RWPE2 (cell line): ENCODE measurements around the gene GSS.

Source experiments
- ATAC-seq: fragments of 200-7000 bp; cut with Tn5 transposase; 3 replicates; pipeline ENCODE4 v1.9.1; 2021; ENCODE audit warnings: low read depth
- DNase-seq: peaks from one replicate; pipeline ENCODE4 v3.0.0-alpha.2; 2020; ENCODE audit warnings: low spot score
- H3K27ac ChIP-seq: fragments of 450-650 bp; 2 replicates; pipeline ENCODE4 v1.5.1; 2017; ENCODE audit warnings: mild to moderate bottlenecking; ENCODE audit not compliant: poor library complexity, severe bottlenecking
- H3K27me3 ChIP-seq: fragments of 250-450 bp; sonication (Bioruptor Pico); 2 replicates; pipeline ENCODE4 v1.5.1; 2021; ENCODE audit warnings: mild to moderate bottlenecking, moderate library complexity; ENCODE audit not compliant: insufficient read depth, poor library complexity, severe bottlenecking
- H3K36me3 ChIP-seq: fragments of 250-450 bp; sonication (Bioruptor Pico); 2 replicates; pipeline ENCODE4 v1.5.1; 2020; ENCODE audit warnings: low read depth, mild to moderate bottlenecking, moderate library complexity
- H3K4me1 ChIP-seq: fragments of 250-450 bp; sonication (Bioruptor Pico); 2 replicates; pipeline ENCODE4 v1.5.1; 2021; ENCODE audit warnings: mild to moderate bottlenecking, moderate library complexity; ENCODE audit not compliant: insufficient read depth, poor library complexity, severe bottlenecking
- H3K4me3 ChIP-seq: fragments of 250-450 bp; sonication (Bioruptor Pico); 2 replicates; pipeline ENCODE4 v1.5.1; 2021; ENCODE audit warnings: mild to moderate bottlenecking, moderate library complexity; ENCODE audit not compliant: severe bottlenecking
- H3K9me3 ChIP-seq: fragments of 250-450 bp; sonication (Bioruptor Pico); 2 replicates; pipeline ENCODE4 v1.5.1; 2021; ENCODE audit warnings: mild to moderate bottlenecking, moderate library complexity; ENCODE audit not compliant: severe bottlenecking
- TF ChIP-seq, protein P1 (sequence below): fragments of 450-650 bp; IDR thresholded peaks from one replicate; pipeline ENCODE4 v1.5.1; 2017; ENCODE audit warnings: mild to moderate bottlenecking, moderate library complexity; ENCODE audit not compliant: poor library complexity, severe bottlenecking

The GSS gene

DNA sequence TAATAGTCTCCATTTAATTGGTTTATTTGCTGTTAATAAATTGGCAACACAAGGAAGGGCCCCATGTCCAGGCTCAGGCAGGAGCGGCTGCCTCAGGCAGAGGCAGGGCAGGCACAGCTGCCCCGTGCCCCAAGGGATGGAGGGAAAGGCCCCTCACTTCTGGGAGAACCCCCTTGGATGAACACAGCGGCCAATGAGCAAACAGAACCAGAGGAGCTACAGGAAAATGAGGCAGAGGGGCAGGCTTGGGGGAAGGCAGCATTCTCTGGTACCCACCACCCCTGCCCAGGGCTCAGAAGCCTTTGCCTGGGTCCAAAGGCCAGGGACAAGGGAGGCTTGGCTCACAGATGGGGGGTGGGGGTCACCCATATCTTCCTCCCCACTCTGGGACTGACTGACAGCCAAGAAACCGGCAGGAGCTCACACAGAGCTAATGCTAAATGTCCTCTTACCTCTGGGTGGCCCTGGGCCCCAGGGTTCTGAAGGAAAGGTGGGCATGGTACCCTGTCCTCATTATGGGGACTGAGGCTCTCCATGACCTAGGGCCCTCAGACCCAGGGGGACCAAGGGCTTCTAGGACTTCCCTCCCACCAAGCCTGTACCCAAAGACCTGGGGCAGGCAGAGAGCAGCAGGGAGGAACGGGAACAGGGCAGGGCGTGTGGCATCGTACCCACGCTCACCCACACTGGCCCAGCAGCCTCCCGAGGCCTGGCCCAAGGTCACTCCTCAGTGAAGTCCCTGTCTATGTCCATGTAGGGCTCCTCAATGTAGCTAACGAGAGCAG lies 47.0 kb upstream of the GSS start:
- TF ChIP-seq, protein P1, sequence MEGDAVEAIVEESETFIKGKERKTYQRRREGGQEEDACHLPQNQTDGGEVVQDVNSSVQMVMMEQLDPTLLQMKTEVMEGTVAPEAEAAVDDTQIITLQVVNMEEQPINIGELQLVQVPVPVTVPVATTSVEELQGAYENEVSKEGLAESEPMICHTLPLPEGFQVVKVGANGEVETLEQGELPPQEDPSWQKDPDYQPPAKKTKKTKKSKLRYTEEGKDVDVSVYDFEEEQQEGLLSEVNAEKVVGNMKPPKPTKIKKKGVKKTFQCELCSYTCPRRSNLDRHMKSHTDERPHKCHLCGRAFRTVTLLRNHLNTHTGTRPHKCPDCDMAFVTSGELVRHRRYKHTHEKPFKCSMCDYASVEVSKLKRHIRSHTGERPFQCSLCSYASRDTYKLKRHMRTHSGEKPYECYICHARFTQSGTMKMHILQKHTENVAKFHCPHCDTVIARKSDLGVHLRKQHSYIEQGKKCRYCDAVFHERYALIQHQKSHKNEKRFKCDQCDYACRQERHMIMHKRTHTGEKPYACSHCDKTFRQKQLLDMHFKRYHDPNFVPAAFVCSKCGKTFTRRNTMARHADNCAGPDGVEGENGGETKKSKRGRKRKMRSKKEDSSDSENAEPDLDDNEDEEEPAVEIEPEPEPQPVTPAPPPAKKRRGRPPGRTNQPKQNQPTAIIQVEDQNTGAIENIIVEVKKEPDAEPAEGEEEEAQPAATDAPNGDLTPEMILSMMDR = peak; percentile 26

DNA sequence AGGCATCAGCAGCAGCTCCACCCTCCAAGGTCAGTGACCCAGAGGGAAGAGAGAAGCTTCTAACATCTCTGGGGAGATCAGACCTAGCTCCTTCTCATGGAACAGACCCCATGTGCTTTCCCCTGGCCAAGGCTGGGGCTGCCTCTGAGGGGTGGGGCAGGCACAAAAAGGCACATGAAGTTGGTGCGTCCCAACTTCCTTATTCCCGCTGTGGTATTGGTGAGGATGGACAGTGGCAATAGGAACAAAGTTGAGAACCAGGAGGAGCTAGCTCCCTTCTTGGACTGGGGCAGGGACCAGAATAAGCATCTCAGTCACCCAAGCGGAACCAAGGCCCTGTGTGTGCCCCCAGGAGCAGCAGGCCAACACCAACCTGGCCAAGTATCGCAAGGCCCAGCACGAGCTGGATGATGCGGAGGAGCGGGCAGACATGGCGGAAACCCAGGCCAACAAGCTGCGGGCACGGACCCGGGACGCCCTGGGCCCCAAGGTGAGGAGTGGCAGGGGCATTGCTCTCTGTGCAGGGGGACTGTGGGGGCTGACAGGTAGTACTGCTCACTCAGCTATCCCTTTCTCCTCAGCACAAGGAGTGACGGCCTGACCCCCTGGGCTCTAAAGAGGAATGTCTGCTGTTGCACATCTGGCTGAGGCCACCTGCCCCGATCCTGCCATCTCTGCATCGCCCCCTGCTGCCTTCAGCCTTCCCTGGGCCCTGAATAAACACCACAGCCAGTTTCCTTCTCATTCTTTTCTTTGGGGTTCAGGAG lies 46.2 kb upstream of the GSS start:
- Histone ChIP-seq H3K9me3 (no peaks in the 10 kb centered on the region), H3K4me1 (no peaks in the 10 kb centered on the region), H3K36me3 (peaks cover 75% of the 10 kb centered on the region), H3K27me3 (no peaks in the 10 kb centered on the region), H3K4me3 (no peak overlapping the region), H3K27ac (no peak overlapping the region)
- TF ChIP-seq, protein P1 = peak; percentile 48
- ATAC-seq (no peak), DNase-seq (peak; percentile 86)

More for the DNA sequence above, 47.0 kb upstream of the GSS start:
- H3K4me3 ChIP-seq = no peak overlapping the region
- H3K27ac ChIP-seq = no peak overlapping the region
- DNase-seq (peak; percentile 79), ATAC-seq (no peak)
- H3K4me1 ChIP-seq = no peaks in the 10 kb centered on the region
- H3K9me3 ChIP-seq = no peaks in the 10 kb centered on the region
- peaks cover 83% of the 10 kb centered on the region for H3K36me3 ChIP-seq
- no peaks in the 10 kb centered on the region for H3K27me3 ChIP-seq

DNA sequence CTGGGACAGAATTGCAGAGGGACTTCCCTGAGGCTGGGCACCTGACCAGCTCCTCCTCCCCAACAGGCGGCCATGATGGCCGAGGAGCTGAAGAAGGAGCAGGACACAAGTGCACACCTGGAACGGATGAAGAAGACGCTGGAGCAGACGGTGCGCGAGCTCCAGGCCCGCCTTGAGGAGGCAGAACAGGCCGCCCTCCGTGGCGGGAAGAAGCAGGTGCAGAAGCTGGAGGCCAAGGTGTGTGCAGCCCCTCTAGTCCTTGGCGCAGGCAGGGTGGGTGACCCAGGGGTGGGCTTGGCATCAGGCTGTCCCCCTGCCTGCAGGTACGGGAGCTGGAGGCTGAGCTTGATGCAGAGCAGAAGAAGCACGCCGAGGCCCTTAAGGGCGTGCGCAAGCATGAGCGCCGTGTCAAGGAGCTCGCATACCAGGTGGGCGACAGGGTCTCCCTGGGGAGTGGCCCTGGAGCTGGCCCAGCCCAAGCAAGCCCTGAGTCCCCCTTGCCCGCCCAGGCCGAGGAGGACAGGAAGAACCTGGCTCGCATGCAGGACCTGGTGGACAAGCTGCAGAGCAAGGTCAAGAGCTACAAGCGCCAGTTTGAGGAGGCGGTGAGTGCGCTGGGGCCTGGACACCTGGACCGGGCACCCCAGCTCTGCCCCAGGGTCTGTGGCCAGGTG lies 45.5 kb upstream of the GSS start:
- Histone ChIP-seq H3K27me3 (no peaks in the 10 kb centered on the region), H3K9me3 (no peaks in the 10 kb centered on the region), H3K27ac (no peak overlapping the region), H3K4me1 (no peaks in the 10 kb centered on the region), H3K36me3 (peaks cover 67% of the 10 kb centered on the region), H3K4me3 (no peak overlapping the region)
- ATAC-seq = no peak
- peak; percentile 83 for DNase-seq
- TF ChIP-seq, protein P1 = no peak

DNA sequence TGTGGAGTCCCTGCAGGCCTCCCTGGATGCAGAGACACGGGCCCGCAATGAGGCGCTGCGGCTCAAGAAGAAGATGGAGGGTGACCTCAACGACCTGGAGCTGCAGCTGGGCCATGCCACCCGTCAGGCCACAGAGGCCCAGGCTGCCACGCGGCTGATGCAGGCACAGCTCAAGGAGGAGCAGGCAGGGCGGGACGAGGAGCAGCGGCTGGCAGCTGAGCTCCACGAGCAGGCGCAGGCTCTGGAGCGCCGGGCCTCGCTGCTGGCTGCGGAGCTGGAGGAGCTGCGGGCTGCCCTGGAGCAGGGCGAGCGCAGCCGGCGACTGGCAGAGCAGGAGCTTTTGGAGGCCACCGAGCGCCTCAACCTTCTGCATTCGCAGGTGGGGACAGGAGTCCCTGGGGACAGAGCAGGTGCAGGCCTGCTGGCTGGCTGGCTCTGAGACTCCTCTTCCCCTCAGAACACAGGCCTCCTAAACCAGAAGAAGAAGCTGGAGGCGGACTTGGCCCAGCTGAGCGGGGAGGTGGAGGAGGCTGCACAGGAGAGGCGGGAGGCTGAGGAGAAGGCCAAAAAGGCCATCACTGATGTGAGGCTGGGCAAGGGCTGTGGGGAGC lies 44.8 kb upstream of the GSS start:
- H3K4me1 ChIP-seq = no peaks in the 10 kb centered on the region
- ATAC-seq (no peak), DNase-seq (no peak)
- H3K4me3 ChIP-seq = no peak overlapping the region
- H3K9me3 ChIP-seq = no peaks in the 10 kb centered on the region
- H3K27ac ChIP-seq = no peak overlapping the region
- TF ChIP-seq, protein P1 = no peak
- H3K36me3 ChIP-seq = peaks cover 65% of the 10 kb centered on the region
- no peaks in the 10 kb centered on the region for H3K27me3 ChIP-seq
